GM10266 (cell line): Measurements from ENCODE around the gene PFKFB2.

Experiments used
- DNase-seq: peaks from one replicate; pipeline ENCODE4 v3.0.0; 2012; ENCODE audit errors: extremely low spot score
- TF ChIP-seq, protein P1 (sequence below): IDR thresholded peaks from 2 replicates; pipeline ENCODE4 v1.5.1; 2012; ENCODE audit warnings: mild to moderate bottlenecking, low read depth; ENCODE audit not compliant: control insufficient read depth, insufficient read depth; ENCODE audit errors: missing control alignments

The PFKFB2 gene

DNA sequence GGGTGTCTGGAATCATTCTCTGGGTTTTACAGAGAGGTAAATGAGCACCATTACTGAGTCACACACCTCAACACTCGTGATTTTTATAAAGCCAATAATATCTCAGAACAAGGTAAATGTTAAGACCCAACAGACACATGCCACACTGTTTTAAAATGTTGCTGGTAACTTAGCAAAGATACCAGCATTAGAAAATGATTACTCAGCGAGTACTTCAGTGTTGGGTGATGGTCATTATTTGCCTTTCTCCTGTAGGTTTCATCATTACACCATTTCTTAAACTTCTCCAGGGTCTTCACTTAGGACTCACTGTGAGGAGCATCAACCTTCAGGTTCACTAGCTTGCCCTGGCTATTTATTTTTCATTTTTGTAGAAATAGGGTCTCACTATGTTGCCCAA lies 28.7 kb downstream of the PFKFB2 start:
- TF ChIP-seq, protein P1, sequence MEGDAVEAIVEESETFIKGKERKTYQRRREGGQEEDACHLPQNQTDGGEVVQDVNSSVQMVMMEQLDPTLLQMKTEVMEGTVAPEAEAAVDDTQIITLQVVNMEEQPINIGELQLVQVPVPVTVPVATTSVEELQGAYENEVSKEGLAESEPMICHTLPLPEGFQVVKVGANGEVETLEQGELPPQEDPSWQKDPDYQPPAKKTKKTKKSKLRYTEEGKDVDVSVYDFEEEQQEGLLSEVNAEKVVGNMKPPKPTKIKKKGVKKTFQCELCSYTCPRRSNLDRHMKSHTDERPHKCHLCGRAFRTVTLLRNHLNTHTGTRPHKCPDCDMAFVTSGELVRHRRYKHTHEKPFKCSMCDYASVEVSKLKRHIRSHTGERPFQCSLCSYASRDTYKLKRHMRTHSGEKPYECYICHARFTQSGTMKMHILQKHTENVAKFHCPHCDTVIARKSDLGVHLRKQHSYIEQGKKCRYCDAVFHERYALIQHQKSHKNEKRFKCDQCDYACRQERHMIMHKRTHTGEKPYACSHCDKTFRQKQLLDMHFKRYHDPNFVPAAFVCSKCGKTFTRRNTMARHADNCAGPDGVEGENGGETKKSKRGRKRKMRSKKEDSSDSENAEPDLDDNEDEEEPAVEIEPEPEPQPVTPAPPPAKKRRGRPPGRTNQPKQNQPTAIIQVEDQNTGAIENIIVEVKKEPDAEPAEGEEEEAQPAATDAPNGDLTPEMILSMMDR = no peak
- DNase-seq = no peak

DNA sequence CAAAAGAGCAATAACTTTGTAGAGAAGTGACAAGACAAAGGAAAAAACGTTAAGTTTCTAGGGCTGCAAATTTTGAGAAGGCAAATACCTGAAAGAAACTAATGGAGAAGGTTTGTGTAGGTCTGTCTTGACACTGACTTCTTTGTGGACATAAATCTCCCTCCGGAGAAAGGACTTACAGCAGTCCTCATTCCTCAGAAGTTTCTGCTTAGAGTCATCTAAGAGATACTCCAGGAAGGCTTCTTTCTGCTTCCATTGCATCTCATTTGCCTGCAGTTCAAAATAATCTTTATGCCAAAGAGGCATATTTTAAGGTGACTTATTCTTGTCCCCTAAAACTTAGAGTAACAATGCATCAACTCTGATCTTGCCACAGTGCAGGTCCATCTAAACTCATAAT lies 31.2 kb downstream of the PFKFB2 start:
- TF ChIP-seq, protein P1 = no peak
- no peak for DNase-seq

DNA sequence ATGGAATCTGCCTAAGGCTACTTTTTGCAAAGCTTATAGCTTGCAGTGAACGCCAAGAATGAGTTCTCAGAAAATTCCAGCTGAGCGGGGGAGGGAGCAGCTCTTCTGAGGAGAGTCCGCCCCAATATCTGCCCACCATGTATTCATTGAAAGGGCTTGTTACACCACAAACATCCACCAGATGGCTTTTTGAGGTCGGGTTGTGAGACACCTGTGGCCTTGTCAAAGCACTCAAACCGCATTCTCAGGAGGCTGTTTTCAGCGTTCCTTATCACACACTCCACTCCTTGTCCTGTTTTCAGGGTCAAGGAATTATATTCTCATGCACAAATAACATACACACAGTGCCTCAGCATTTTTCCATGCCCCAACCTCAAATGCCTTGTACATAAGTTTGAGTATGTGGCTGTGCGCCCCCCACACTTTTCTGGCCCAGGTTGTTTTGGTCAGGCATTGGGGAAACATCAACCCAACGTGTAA lies 31.7 kb downstream of the PFKFB2 start:
- TF ChIP-seq, protein P1 = peak; percentile 75
- DNase-seq = peak; percentile 50

DNA sequence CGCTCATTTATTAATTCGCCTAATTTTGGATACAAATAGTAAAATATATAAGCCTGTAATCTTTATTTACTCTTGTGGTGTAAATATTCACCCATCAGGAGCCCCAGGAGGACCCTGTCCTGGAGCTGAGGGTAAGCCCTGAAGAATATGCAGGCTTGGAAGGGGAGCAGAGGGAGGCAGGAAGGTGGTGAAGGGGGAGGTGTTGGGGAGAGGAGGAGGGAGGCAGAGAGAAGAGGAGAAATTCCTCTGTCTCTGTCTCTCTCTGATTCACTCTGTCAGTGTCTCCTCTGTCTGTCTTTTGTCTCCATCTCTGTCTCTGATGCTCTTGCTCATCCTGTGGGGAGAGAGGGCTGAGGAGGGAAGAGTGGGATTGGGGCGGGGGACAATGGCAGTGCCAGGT lies 32.8 kb downstream of the PFKFB2 start:
- DNase-seq = no peak
- TF ChIP-seq, protein P1 = no peak

DNA sequence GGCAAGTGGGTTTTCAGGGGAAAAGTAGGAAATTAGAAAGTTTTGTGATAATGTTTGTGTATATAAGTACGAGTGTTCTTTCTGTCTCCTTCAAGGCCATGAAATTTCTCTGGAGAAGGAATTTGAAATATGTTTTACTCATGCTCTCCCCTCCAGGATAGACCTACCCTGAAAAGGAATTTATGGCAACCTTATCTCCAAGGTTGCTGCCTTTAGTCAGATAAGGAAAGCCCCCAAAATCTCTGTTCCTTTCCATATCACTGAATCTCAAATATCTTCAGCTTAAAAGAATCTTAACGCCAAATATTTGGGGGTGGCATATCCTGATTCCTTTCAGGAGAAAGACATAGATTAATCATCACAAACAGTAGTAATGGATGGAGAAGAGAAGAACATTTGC lies 35.1 kb downstream of the PFKFB2 start:
- DNase-seq = no peak
- TF ChIP-seq, protein P1 = no peak

DNA sequence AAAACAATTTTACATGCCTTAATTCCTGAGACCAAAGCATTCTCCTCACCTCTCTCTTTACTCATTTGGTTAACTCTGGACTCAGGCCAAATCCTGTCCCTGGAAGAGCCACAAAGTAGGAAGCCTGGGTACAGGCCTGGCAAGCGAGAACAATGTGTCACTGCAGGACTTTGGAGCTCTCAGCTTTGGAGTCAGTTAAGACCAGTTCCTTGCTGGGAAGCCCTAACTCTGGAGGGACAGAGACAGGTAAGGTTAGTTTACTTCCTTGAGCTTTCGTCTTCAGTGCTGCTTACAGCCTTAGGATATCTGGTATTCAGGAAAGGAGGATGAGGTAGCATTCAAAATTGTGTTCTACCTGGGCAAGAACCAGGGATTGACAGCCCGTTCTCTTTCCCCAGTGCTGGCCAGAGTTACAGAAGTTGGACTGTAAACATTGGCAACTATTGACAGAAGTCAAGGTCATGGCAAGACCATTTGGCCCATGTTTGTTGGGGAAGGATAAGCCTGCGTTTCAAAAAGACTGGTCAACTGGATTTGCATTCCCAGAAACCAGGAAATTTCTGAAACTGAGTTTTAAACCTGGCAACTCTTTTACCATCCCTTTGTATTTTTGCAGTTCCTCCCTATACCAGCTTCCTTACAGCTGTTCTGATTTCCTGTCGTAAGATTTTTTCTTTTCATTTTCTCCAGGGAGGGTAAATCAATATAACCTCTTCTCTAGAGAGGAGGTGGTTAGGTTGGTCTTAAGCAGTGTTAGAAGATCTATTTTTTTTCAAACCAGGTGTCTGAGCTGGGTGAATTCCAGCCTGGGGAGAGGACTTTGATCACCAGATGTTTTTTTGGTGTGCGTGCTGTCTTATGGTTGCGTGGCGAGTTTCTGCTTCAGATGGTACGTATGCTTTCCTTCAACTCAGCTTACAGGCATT lies 35.9 kb downstream of the PFKFB2 start, which contains the start of gene C4BPB:
Gene C4BPB (plus strand): TSS at position 160 of the 926 bp plus-strand sequence. CDS start 672 bp downstream, at position 832.
- peak; percentile 13 for DNase-seq
- TF ChIP-seq, protein P1 = no peak
